ENCODE results near the gene ITPRIPL2. TPM values are rescaled to one million over a fixed set of nuclear protein-coding genes. Genes with fewer than 3 reads are reported as not detected.

The ITPRIPL2 gene
- total RNA-seq, 6 experiments from 2014 or later = 12.2 to 23.5 (median 17.7) TPM

GRCh38 chr16:19116711-19117449 is 3.1 kb downstream of the ITPRIPL2 start:
- TF ChIP-seq POLR2A (IDR thresholded peaks at IDR 0.05) (no peak), CTCF (IDR thresholded peaks at IDR 0.05) (no peak)
- ATAC-seq = no peak
- Histone ChIP-seq H3K27me3 (no peaks in the 10 kb centered on the region), H3K4me3 (no peak overlapping the region), H3K9me3 (no peaks in the 10 kb centered on the region), H3K27ac (peak overlapping the region in 2 of 3 donors; percentile 22 to 26), H3K4me1 (peaks cover 0 to 52% (median 5%) of the 10 kb centered on the region in 4 donors), H3K36me3 (peaks cover 0 to 3% (median 0%) of the 10 kb centered on the region in 4 donors)
- intact Hi-C loops (cut with DNase I) = no loop called here
- WGBS (ENCODE audit: insufficient coverage, low coverage, low lambda C conversion rate, missing lambda C conversion rate) = 52% methylated on average over 6 of the region's 6 CpGs
- DNase-seq = no peak

DNA sequence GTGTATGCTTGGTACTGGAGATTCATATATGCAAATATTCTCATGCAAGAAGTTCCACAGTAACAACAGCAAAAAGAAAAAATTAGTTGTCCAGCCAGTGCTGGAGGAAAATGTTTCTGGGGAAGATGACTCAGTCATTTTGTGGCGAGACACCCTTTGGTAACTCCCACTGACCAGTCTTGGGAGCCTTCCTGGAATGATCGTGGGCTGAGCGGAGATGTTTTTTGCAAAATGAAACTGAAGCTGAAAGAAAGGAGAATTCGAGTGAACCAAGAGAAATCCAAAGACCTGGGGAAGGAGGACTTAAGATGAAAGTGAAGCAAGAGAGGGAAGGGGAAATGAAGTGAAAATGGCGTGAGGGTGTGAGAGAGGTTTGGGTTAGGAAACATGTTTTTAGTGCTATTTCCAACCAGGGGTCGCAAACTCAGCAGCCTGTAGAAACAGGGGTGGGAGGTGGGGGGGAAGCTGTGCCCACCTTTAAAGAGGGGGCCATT is 5.2 kb downstream of the ITPRIPL2 start:
- Histone ChIP-seq H3K36me3 (peaks cover 0 to 3% (median 0%) of the 10 kb centered on the region in 4 donors), H3K27ac (peak overlapping the region; percentile 26 to 76 (median 27)), H3K9me3 (no peaks in the 10 kb centered on the region), H3K27me3 (no peaks in the 10 kb centered on the region), H3K4me3 (peak overlapping the region in 1 of 3 donors; percentile 9), H3K4me1 (peaks cover 0 to 56% (median 4%) of the 10 kb centered on the region in 4 donors)
- intact Hi-C loops (cut with DNase I) = no loop called here
- ATAC-seq = peak in 2 of 4 donors; percentile 2 to 19
- 30% methylated on average over 6 of the region's 6 CpGs for WGBS (ENCODE audit: insufficient coverage, low coverage, low lambda C conversion rate, missing lambda C conversion rate)
- DNase-seq = no peak
- no peak for TF ChIP-seq POLR2A (IDR thresholded peaks at IDR 0.05)
- no peak for TF ChIP-seq CTCF (IDR thresholded peaks at IDR 0.05)

- DNase-seq (no peak), ATAC-seq (no peak)
- Histone ChIP-seq H3K27ac (peak overlapping the region; percentile 26 to 76 (median 27)), H3K9me3 (no peaks in the 10 kb centered on the region), H3K36me3 (peaks cover 0 to 3% (median 0%) of the 10 kb centered on the region in 4 donors), H3K27me3 (no peaks in the 10 kb centered on the region), H3K4me3 (peak overlapping the region in 1 of 3 donors; percentile 9), H3K4me1 (peaks cover 0 to 59% (median 5%) of the 10 kb centered on the region in 4 donors)
- TF ChIP-seq CTCF (IDR thresholded peaks at IDR 0.05) = no peak
- TF ChIP-seq POLR2A (IDR thresholded peaks at IDR 0.05) = no peak
- WGBS (ENCODE audit: insufficient coverage, low coverage, low lambda C conversion rate, missing lambda C conversion rate) = 40% methylated on average over 5 of the region's 5 CpGs
- intact Hi-C loops (cut with DNase I) = no loop called here
These were observed 5.8 kb downstream of the ITPRIPL2 start for GRCh38 chr16:19119564-19119963.

GRCh38 chr16:19123535-19124178 is 9.9 kb downstream of the ITPRIPL2 start:
- intact Hi-C loops (cut with DNase I) = no loop called here
- Histone ChIP-seq H3K27me3 (no peaks in the 10 kb centered on the region), H3K27ac (peak overlapping the region in 2 of 3 donors; percentile 43 to 76), H3K4me3 (no peak overlapping the region), H3K9me3 (no peaks in the 10 kb centered on the region), H3K36me3 (peaks cover 0 to 3% (median 0%) of the 10 kb centered on the region in 4 donors), H3K4me1 (peaks cover 0 to 20% (median 5%) of the 10 kb centered on the region in 4 donors)
- WGBS (ENCODE audit: insufficient coverage, low coverage, low lambda C conversion rate, missing lambda C conversion rate) = 30% methylated on average over 4 of the region's 6 CpGs
- TF ChIP-seq CTCF (IDR thresholded peaks at IDR 0.05) (no peak), POLR2A (IDR thresholded peaks at IDR 0.05) (no peak)
- ATAC-seq (peak; percentile 87 to 97 (median 93)), DNase-seq (peak; percentile 78 to 93 (median 87))

Measured in right lobe of liver (tissue), 6 donors.